ENCODE results near the gene NABP2. TPM values are rescaled to one million over a fixed set of nuclear protein-coding genes. Genes with fewer than 3 reads are reported as not detected.

Gene NABP2
- total RNA-seq, 1 experiment from 2014 or later: 42.7 TPM

GRCh38 chr12:56221757-56222530 lies 2.2 kb upstream of the NABP2 start, which contains the start of gene RNF41 (continued):
- TF ChIP-seq IRF1 (CRISPR knock-in tag; IDR thresholded peaks at IDR 0.05): 0 out of 2 replicates have a peak, but pooled peaks have one; percentile 14
- peak; percentile 76; the same call in 1 of the 2 replicates for TF ChIP-seq ARID4B (CRISPR knock-in tag; IDR thresholded peaks at IDR 0.05; ENCODE audit: borderline replicate concordance)
- TF ChIP-seq, protein P1, sequence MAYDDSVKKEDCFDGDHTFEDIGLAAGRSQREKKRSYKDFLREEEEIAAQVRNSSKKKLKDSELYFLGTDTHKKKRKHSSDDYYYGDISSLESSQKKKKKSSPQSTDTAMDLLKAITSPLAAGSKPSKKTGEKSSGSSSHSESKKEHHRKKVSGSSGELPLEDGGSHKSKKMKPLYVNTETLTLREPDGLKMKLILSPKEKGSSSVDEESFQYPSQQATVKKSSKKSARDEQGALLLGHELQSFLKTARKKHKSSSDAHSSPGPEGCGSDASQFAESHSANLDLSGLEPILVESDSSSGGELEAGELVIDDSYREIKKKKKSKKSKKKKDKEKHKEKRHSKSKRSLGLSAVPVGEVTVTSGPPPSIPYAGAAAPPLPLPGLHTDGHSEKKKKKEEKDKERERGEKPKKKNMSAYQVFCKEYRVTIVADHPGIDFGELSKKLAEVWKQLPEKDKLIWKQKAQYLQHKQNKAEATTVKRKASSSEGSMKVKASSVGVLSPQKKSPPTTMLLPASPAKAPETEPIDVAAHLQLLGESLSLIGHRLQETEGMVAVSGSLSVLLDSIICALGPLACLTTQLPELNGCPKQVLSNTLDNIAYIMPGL (CRISPR knock-in tag; IDR thresholded peaks at IDR 0.05): peak; percentile 44; the same call in 1 of the 2 replicates
- TF ChIP-seq FOXP1 (CRISPR knock-in tag; IDR thresholded peaks at IDR 0.05; ENCODE audit: borderline replicate concordance): no peak
- no peak for TF ChIP-seq CBFB (CRISPR knock-in tag; IDR thresholded peaks at IDR 0.05; ENCODE audit: low read depth)
- TF ChIP-seq E2F4 (CRISPR knock-in tag; IDR thresholded peaks at IDR 0.05; ENCODE audit: borderline replicate concordance, low read depth): no peak
- peak; percentile 77 for TF ChIP-seq CREM (CRISPR knock-in tag; IDR thresholded peaks at IDR 0.05)
- peak; percentile 34; the same call in 1 of the 2 replicates for TF ChIP-seq USF1 (CRISPR knock-in tag; IDR thresholded peaks at IDR 0.05)
- 0 out of 2 replicates have a peak, but pooled peaks have one; percentile 32 for TF ChIP-seq ETV6 (CRISPR knock-in tag; IDR thresholded peaks at IDR 0.05)

DNA sequence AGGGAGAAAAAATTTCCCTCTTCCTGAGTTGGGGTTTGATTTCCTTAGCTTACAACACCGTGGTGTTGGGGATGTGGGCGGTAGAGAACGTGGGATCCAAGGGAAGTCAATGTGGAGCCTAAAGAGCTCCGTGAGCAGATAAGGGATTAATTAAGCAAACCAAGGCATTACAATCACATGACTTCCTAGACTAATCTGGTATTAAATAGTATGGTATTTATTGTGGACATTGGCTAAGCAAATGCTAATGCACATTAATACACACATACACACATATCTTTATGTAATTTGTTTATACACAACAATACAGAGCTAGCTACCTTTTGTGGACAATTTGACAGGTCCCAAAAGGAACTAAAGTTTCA lies 1.6 kb upstream of the NABP2 start:
- ChIA-PET CTCF (interaction anchor here (0.6 to 3.6 kb wide), 26 partner anchors 8 to 484 kb away, joined by 3 to 102 read pairs (median 6); partner anchors contain the start of genes ANKRD52, COQ10A, ESYT1 and PA2G4), POLR2A (interaction anchor here (0.6 to 2.6 kb wide), 24 partner anchors 8 to 484 kb away, joined by 3 to 33 read pairs (median 6); partner anchors contain the start of genes ANKRD52, ATP5F1B, CNPY2 and COQ10A)
- Mint-ChIP-seq H3K4me1 (peaks cover 33% of the 10 kb centered on the region), H3K9me3 (no peaks in the 10 kb centered on the region), H3K4me3 (peak overlapping the region; percentile 98), H3K27ac (peak overlapping the region; percentile 100), H3K36me3 (peaks cover 11% of the 10 kb centered on the region), H3K27me3 (ENCODE audit: low read depth) (no peaks in the 10 kb centered on the region)
- TF ChIP-seq, protein P2, sequence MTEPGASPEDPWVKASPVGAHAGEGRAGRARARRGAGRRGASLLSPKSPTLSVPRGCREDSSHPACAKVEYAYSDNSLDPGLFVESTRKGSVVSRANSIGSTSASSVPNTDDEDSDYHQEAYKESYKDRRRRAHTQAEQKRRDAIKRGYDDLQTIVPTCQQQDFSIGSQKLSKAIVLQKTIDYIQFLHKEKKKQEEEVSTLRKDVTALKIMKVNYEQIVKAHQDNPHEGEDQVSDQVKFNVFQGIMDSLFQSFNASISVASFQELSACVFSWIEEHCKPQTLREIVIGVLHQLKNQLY (CRISPR knock-in tag; IDR thresholded peaks at IDR 0.05): no peak
- TF ChIP-seq CREB1 (CRISPR knock-in tag; IDR thresholded peaks at IDR 0.05): no peak
- TF ChIP-seq NFYB (CRISPR knock-in tag; conservative IDR thresholded peaks at IDR 0.05; ENCODE audit: low read depth): no peak
- TF ChIP-seq ZNF121 (CRISPR knock-in tag; IDR thresholded peaks at IDR 0.05): no peak
- no peak for TF ChIP-seq OVOL2 (CRISPR knock-in tag; IDR thresholded peaks at IDR 0.05; ENCODE audit: borderline replicate concordance)
- TF ChIP-seq ZNF281 (CRISPR knock-in tag; IDR thresholded peaks at IDR 0.05): no peak
- no peak for TF ChIP-seq ZNF423 (CRISPR knock-in tag; IDR thresholded peaks at IDR 0.05)
- 0 out of 2 replicates have a peak, but pooled peaks have one; percentile 15 for TF ChIP-seq E2F1 (CRISPR knock-in tag; IDR thresholded peaks at IDR 0.05)
- no peak for TF ChIP-seq GABPB1 (CRISPR knock-in tag; IDR thresholded peaks at IDR 0.05)
- TF ChIP-seq FOXJ3 (CRISPR knock-in tag; IDR thresholded peaks at IDR 0.05; ENCODE audit: borderline replicate concordance): no peak
- TF ChIP-seq CREM (CRISPR knock-in tag; IDR thresholded peaks at IDR 0.05): 0 out of 2 replicates have a peak, but pooled peaks have one; percentile 1
- no peak for DNase-seq (ENCODE audit: low spot score)
- ATAC-seq: no peak

Data from WTC11 (cell line).